Amniotic stem cell (primary cell): Measurements from ENCODE around the gene UCP3.
A peak's percentile ranks its signal among the peaks of the same experiment; 100 is the strongest.

ENCODE experiments used
- DNase-seq: peaks from one replicate; lab custom pipeline; 2025; lab: John Stamatoyannopoulos, UW

UCP3 gene, protein sequence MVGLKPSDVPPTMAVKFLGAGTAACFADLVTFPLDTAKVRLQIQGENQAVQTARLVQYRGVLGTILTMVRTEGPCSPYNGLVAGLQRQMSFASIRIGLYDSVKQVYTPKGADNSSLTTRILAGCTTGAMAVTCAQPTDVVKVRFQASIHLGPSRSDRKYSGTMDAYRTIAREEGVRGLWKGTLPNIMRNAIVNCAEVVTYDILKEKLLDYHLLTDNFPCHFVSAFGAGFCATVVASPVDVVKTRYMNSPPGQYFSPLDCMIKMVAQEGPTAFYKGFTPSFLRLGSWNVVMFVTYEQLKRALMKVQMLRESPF

DNA sequence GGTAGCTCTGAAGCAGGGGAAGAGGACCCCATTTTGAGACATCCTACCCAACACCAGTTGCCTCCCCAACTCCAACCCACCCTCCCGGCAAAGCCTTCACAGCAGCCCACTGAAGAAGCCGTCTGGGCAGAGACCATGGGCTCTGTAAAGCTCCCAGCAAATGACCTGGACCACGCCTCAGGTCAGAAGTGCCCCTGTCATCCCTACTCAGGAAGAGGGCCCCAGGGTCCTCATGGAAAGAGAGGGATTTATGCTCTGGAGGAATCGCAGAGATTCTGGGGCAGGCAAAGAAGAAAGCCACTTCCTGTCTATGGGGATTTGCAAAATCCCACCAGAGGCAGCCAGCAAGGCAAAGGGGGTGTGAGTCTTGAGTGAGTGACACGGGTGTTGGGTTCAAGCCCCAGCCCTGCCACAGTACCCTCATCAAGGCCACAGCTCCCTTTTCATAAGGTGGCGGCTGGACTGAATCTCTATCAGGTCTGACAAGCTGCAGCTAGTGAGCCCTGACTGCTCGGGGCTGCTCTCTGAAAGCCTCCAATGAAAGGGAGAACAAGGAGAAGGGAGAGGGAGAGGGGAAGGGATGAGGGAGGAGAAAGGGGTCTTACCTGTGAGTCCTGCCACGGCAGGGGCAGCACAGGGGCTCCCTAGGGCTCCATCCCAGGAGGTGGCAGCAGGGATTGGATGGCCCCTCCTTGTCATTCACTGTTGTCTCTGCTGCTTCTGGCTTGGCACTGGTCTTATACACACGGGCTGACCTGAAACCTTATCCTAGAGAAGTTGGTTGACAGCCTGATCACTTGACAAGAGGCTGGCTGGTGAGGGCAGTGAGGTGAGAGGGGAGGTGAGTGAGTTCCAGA lies at the start of gene UCP3:
Gene UCP3 (minus strand): TSS at position 713 of the 857 bp plus-strand sequence. CDS start 2,043 bp downstream, outside the sequence.
- no peak for DNase-seq

DNA sequence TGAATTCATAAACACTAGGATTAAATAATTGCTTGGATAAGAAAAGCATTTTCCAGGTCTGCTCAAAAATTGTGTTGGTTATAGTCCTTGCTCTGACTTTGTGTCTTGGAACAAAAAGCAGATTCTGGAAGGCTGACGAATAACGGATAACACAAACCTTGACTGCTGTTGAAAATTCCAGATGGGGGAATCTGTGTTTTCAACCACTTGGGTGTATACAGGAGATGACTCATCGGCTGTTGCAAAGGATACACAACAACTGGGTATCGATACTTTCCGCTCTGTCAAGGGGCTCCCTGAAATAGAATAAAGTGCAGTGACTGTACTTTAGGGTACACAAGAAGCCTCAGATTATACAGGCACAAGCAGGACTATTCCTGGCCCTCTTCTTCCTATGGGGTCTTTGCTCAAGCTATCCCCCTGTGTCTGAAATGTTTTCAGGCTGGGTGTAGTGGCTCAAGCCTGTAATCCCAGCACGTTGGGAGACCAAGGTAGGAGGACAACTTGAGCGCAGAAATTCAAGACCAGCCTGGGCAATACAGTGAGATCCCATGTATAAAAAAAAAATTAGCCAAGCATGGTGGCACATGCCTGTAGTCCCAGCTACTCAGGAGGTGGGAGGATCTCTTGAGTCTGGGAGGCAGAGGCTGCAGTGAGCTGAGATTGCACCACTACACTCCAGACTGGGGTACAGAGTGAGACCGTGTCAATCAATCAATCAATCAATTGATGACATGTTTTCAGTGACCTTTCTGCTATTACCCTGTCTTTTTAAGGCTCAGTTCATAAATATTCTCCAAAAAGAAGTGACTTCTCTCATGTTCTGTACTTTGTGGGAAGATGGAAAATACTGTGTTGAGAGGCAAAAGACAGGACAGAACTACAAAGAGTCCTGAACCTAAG lies 48.6 kb upstream of the UCP3 start:
- DNase-seq: no peak

DNA sequence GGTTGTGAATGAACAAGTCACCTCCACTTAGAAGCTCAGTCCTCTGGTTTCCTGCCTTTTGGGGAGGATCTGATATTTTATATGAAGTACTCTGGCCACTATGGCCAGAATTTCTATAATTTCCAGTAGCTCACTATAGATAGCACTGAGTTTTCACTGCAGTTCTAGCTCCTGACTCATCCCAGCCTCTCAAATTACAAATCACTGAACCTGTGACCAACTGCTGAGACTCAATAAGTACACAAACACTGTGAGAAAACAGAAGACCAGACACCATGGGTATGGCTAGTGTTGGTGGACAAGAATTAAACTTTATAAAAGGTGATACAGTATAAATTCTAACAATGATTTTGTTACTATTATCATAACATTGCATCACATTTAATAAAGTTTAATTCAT lies 47.1 kb upstream of the UCP3 start:
- DNase-seq: peak; percentile 78

DNA sequence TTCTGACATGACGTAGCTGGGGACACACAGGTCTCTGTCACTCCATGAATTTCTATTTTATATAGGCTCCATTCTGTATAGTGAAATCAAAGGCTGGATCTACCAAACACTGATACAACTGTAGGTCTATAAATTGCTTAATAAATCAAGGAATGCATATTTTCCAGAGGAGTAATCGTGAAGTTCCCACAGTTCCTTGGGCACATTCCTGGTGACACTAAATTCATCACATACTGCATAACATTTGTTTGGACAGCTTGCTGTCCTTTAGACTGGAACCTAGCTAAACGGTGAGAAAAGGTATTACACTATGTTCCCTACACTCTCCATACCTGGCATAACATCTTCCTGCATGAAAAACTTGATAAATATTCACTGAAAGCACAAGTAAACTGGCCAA lies 41.6 kb upstream of the UCP3 start:
- no peak for DNase-seq

DNA sequence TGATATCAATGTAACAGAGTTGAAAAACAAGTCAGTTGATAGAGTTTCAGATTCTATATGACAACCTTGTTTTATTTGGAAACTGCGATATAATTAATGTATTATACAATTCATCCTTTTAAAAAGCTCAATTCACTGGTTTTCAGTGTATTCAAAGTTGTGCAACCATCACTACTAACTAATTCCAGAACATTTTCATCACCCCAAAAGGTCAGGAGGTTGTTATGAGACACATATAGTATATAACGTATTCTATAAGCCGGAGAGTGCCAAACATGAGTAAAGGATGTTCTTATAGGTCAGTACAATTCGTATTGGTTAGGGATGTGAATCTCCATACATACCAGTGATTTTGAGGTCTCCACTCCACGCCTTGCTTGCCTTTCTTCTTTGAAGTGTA lies 40.1 kb upstream of the UCP3 start:
- no peak for DNase-seq

DNA sequence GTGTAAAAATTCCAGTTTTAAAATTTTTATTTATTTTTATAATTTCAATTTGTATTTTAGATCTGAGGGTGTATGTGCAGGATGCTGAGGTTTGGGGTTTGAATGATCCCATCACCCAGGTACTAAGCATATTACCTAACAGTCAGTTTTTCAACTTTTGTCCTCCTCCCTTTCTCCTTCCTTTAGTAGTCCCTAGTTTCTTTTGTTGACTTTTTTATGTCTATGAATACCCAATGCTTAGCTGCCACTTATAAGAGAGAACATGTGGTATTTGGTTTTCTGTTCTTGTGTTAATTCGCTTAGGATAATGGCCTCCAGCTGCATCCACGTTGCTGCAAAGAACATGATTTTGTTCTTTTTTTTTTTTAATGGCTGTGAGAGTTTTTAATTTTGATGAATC lies 35.7 kb upstream of the UCP3 start:
- DNase-seq: no peak

DNA sequence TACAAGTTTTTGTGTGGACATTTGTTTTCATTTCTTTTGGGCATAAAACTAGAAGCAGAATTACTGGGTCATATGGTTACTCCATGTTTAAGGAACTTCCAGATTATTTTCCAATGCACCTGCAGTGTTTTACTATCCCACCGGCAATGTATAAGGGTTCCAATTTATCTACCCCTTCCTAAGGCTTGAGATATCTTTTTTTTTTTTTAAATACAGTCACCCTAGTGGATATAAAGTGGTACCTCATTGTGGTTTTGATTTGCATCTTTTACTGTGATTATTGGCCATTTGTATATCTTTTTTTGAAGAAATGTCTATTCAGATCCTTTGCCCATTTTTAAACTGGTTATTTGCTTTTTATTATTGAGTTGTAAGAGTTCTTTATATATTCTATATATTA lies 34.6 kb upstream of the UCP3 start:
- no peak for DNase-seq

DNA sequence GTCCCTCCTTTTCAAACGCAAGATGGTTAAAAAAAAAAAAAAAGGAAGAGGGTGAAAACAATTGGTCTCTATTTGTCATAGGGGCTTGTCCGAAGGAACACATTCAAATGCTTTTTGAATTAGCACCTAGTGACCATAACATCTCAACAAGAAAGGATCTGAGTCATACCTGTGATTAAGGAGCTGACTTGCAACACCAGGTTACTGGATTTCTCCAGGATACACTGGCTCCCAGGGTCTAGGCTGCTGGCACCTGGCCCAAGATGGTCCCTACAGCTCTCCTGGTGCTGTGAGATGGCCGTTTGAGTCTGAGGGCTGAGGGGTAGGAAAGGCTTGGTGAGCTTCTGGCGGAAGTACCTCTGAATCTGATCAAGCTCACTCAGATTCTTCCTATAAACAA lies 28.4 kb upstream of the UCP3 start:
- DNase-seq: no peak

DNA sequence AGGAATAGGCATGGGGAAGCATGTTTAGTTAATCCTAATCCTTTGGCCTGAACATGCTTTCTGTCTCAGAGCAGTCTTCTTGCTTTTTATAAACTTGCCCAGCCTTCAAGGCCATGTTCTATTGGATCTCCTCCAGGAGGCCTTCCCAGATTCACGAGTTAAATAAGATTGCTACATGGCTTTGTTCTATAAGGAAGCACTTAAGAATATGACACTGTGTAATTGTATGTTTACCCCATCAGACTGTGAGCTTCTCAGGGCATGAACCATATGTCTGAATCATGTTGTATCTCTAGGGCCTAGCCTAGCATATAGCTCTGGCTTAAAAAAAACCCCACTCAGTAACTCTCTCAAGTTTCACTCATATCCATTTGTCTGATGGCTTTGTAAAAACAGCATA lies 26.4 kb upstream of the UCP3 start:
- DNase-seq: no peak

DNA sequence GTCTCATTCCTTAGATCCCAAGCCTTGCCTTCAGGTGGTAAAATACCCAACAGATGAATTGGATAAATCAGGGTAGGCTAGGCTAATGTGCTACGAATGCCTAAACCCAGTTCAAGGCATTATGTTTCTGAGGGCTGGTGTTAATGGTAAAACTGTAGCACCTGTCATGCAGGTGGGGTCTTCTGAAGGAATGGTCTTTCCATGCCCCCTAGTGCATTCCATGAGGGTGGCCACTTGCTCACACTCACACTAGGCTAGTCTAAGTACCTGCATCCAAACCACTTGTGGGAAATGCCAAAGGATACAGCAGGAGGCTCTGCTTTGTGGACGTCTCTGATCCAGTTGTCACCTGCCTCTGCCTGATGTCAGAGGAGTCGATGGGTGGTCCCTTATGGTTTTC lies 24.2 kb upstream of the UCP3 start:
- DNase-seq: no peak

DNA sequence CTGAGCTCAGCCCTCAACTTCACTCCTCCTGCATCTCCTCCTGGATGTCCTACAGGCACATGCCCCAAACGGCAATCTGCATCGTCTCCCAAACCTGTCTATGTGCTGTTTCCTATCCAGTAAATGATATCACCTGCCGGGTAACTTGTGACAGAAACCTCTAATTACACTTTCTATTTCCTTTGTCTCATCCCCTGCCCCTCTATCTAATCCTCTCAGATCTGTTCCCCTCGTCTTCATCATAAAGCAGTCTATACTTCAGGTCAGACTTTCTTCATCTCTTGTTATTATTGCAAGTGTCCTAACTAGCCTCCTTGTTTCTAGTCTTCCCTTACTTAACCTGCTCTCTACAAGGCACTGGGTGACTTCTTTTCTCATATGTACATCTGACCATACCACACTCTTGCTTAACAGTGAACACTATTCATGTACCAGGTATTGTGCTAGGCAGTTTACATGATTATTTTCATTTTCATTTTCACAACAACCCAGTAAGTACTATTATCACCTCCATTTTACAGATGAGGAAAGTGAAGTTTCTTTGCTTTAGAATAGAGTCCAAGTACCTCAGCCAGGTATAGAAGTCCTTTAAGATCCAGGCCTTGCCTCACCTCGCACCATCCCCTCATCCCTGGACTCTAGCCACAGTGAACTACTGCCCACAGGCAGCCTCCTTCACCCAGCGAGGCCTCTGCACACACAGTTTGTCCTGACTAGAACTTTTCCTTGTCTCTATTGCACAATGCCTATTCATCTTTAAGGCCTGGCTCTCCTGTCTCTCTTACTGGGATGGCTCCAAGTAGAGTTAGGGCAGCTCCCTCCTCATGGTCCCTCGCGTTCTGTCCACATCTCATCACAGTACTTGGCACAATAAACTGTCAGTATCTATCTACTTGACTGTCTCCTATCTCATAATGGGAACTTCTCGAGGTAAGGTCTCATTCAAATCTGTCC lies 22.1 kb upstream of the UCP3 start:
- DNase-seq: no peak

DNA sequence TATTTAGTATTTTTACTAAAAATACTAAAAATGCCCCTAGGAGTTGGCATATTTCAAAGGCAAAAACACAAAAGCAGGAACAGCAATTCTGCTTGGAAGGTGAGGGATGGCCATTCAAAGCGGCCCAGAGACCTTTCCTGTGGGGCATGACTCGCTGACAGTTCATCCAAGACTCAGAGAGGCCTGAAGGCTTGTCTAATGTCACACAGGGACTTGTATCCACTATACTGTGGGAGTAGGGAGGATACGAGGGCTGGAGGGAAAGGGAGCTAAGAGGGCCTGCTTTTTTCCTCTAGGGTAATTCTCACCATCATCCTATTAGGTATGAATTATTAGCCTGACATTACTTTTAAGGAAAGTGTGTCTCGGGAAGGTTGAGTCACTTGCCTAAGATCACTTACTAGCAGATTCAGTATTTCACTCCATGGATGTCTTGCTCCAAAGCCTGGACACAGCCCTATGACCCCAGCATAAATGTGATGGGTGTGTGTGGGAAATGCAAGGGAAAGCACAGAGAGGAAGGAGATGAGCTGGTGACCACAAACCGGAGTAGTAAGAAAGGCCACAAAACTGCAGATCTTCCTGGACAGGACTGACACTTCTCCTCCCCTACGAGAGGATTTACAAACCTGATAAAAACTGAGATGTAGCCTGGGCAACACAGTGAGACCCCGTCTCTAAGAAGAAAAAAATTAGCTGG lies 16.7 kb upstream of the UCP3 start:
- DNase-seq: no peak

DNA sequence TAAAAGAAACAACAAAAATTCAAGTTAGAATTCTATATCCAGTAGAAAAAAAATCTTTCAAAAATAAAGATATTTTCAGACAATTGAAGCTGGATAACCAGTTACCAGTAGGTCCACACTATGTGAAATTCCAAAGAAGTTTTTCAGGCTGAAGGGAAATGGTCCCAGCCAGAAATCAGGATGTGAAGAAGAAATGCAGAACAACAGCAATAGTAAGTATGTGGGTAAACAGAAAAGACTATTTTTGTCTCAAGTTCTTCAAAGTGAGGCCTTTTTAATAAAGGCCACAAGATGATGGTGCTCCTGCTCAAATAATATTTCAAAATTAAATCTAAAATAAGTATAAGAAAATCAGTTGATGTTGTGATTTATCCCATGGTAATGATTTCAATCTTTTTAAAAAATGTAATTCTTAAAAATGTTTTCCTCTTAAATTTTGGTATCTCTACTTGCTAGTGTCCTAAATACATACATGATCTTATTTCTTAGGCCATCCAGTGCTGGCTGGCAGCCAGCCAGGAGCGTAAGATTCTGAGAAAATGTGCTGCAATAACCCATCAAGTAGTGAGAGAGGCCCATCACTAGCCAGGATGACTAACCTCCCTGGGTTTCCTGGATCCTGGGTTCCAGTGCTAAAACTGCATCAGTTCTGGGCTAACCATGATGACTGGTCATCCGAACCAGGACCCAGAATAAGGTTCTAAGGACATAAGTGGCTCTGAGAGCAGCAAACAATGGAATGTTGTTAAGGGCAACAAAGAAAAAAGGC lies 15.6 kb upstream of the UCP3 start:
- no peak for DNase-seq

DNA sequence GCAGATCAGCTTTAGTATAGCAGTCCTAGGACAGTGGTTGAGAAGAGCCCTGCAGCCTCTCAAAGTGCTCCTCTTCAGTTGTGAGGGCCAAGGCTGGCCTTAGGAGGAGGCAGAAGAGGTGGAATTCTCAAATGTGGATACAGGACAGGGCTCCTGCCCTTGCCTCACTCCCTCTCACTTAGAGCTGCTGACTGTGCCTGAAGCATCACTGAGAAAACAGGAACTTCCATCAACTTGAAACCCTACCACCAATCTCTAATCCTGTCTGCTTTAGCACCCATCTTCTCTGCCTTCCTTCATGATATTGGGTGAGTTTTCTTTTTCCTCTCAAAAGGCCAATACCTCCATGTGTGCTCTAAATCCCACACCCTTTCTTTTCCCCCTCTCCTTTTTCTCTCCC lies 14.4 kb upstream of the UCP3 start:
- DNase-seq: no peak

DNA sequence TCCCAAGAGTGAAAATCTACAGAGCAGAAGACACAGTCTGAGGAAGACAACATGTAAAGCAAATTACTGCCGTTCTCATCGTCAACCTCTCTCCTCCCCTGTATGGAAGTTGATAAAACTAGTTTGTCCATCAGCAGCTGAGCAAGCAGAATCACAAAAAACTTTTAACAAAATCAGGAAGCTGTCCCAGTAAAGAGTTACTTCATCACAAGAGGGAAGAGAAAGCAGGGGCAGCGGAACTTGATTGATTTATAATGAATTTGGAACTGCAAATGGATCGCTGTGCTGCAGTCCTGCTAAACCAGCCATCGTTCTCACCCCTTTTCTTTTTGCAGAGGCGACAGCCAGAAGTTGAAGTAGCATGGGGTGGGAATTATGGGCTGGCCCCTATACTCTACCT lies 13.7 kb upstream of the UCP3 start:
- no peak for DNase-seq

DNA sequence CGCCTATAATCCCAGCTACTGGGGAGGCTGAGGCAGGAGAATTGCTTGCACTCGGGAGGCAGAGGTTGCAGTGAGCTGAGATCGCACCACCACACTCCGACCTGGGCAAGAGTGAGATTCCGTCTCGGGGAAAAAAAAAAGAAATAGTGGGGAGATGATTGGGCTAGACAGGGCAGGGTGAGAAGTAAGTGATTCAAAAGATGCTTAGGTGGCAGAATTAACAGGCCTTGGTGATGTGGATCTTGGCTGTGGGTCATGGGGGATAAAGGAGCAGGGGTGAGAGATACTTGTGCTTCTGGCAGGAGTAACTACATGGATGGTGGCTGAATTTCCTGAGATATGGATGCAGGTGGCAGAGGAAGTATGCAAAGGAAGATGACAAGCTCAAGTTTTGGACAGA lies 13.1 kb upstream of the UCP3 start:
- no peak for DNase-seq

DNA sequence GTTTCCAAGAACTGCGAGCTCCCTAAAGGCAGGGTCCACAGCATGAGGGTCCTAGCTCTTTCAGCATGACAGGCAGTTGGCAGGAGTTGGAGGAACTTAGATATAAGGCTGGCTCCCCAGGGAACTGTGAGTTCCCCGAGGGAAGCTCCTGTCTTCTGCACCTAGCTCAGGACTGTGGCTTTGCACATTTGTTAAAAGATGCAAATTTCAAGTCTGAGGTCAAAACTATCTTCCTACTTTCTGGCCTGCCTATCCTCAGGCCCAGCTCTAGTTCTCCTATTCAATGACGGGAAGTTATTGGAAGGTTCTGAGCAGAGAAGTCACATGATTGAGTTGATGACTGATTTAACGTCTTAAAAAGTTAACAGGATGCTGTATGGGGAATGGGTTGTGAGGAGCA lies 11.7 kb upstream of the UCP3 start:
- DNase-seq: no peak

DNA sequence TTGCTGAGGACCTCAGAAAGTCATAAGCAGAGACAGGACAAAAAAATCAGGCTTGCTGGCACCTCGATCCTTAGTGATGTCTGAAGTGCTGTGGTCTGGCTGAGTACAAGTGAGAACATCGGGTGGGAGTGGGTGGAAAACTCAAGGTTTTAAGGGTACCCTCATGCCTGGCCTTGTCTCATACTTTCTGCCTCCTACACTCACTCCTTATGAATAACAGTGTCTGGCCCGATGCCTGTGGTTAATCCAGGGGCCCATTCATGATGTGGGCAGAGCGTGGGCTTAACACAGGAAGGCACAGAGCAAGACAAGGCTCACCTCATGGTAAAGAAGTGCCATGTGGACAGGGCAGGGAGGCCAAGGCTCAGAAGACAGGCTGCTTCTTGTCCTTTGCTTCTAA lies 11.0 kb upstream of the UCP3 start:
- no peak for DNase-seq

DNA sequence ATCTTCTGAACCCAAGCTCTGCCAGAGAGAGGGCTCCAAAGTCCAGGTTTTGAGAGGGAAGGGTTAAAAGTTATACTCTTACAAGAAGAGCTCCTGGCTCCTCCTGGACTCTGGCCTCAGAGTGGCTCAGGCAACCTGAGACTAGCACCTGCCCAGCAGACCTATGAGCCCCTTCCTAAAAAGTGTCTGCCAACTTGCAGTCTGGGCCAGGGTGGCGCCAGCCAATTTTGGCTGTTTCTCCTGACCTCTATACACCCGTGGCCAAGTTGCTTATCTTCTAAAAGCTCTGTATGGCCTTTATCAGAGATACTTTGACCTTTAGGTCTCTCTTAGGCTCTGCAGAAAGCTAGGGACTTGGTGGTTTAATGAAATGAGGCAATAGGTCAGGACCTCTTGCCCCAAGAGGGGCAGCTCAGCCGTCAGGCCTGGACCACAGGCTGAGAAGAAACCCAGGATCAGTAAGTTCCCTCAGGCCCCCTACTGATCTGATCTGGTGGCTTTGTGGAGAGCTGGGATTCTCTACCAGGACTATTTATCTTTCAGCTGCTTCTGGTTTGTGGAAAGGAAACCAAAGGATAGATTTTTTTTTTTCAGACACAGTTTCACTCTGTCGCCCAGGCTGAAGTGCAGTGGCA lies 10.3 kb upstream of the UCP3 start:
- no peak for DNase-seq
